Activated T-cell treated with anti-CD3 and anti-CD28 coated beads for 1 hour (primary cell): ENCODE measurements around the gene ADPRHL1.

Source experiments
- DNase-seq: peaks from one replicate; pipeline ENCODE4 v3.0.0-alpha.2; 2020; ENCODE audit warnings: low read depth

Gene ADPRHL1

DNA sequence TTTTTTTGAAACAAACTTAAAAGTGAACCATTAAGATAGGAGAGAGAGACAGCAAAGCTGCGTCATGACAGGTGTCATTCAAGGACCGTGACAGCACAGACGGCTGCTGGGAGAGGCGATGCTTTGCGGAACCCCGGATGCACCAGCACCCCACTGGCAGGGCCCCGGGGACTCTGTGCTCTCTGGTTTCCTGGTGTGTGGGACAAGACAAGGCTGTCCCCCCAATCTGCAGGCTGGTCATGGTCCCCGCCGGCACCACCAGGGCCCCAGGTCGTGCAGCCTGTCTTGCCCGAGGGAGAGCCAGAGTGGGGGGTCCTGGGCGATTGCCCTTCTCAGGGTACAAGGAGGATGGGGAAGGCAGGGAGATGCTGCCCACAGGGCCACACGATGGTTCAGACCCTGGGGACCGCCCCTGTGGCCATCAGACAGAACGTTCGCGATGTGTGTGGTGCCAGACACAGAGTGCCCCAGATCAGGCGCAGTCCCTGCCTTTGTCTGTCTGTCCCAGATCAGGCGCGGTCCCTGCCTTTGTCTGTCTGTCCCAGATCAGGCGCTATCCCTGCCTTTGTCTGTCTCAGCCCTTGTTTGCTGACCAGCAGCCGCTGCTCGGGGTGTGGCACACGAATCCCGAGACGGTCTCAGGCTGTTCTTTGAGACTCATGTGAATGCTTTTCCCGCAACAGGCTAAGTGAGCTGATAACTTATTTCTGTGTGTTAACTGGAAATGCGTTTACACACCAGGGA is 36.1 kb downstream of the ADPRHL1 start:
- DNase-seq = no peak

GRCh38 chr13:113415825-113416224 is 37.5 kb downstream of the ADPRHL1 start:
- DNase-seq = no peak

GRCh38 chr13:113415032-113415431 is 38.3 kb downstream of the ADPRHL1 start:
- no peak for DNase-seq

- DNase-seq = no peak
Observed at GRCh38 chr13:113414335-113414734, 39.0 kb downstream of the ADPRHL1 start.

GRCh38 chr13:113413898-113414282 is 39.4 kb downstream of the ADPRHL1 start:
- no peak for DNase-seq

DNA sequence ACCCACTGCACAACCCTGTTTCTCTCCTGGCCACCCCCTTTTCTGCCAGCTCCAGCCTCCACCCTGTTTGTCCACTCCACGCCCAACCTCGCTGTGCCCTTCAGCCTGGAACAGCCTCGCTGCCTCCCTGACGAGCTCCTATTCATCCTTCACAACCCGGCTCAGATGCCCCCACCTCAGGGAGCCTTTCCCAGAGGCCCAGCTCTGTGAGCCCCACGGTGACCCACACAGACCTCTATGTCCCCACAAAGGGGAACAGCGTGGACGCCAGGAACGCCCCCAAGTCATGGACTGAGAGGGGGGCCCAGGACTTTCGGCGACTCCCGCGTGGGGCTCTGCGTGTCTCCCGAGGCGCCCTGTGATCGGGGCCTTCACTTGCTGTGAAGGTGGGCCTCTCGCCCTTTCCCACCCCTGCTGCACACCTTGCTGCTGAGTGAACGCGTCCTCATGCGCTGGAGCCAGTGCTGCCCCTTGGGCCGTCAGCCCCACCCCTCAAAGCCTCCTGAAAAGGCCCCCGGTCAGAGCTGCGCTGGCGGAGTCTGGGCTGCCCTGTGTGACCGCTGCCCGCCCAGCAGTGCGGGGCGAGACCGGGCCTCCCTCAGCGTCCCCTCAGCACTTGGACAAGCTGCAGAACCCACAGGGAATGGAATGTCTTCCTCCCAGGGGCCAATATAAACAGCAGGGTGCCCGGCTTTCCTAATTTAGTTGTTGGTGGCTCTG is 40.0 kb downstream of the ADPRHL1 start:
- no peak for DNase-seq

DNA sequence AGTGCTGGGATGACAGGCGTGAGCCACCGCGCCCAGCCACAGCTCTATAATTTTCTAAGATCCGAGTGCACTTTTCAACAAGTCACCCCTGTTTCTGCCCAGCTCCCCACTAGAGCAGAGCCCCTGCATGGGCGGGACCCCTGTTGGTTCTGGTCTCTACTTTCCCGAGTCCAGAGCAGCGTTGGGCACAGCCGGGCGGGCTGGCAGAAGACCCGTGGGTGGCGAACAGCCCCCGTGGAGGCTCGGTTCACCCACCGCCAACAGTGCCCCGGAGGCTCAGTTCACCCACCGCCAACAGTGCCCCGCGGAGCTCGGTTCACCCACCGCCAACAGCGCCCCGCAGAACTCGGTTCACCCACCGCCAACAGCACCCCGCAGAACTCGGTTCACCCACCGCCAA is 40.8 kb downstream of the ADPRHL1 start:
- no peak for DNase-seq

DNA sequence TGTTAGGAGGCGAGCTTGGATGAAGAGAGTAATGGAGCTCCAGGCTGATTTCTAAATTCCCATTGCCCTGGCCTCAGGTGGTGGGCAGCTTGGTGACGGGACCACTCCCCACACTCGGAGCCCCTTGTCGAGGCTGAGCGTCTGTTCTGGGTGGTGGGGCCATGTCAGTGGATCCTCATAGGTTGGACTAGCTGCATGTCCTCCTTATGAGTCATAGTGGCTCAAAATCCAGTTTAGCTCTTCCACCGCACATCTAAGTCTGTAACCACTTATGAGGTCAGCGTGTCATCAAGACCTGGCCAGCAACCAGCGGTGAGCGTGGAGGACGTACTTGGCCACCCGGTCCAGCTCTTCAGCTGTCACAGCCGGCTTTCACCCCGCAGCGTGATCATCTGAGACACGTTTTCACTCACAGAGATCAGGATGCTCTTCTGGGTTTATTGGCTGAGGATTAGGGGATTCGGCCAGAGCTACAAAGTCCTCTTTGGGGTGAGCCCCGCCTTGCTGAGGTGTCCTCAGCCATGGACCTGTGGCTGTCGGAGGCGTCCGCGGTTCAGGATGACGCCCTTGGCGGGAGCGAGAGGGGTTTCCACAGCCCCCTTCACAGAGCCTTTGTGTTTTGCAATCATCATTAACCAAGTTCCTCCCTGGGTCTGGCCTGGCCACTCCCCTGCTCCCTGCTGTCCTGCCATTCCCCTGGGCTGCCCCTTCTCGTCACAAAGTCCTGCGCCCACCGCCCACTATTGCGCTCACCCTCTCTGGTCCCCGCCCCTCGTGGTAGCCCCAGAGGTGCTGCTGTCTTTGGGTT is 41.9 kb downstream of the ADPRHL1 start:
- no peak for DNase-seq

GRCh38 chr13:113410472-113411201 is 42.7 kb downstream of the ADPRHL1 start:
- DNase-seq = no peak

- DNase-seq = no peak
Observed at GRCh38 chr13:113408562-113408961, 44.7 kb downstream of the ADPRHL1 start.

- DNase-seq = no peak
Observed at GRCh38 chr13:113407531-113408393, 45.5 kb downstream of the ADPRHL1 start.

DNA sequence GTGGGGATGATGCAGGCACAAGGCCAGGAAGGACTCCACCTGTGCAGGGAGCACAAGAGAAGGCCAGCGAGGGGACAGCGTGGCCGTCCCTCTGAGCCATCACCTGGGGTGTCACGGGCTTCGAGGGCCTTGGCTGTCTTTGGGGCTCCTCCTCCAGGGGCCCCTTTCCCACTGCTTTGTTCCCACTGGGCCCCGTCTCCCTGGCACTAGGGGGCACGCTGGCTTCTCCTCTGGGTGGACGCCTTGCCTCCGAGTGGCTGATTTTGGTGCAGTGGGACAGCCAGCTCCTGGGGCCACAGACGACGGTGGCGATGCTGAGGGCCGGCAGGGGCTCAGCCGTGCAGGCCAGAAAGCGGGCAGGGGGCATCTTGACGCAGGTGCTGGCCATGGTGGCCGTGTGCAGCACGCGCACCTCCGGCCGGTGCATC is 46.2 kb downstream of the ADPRHL1 start:
- no peak for DNase-seq

- no peak for DNase-seq
Observed at GRCh38 chr13:113406321-113407102, 46.8 kb downstream of the ADPRHL1 start.

DNA sequence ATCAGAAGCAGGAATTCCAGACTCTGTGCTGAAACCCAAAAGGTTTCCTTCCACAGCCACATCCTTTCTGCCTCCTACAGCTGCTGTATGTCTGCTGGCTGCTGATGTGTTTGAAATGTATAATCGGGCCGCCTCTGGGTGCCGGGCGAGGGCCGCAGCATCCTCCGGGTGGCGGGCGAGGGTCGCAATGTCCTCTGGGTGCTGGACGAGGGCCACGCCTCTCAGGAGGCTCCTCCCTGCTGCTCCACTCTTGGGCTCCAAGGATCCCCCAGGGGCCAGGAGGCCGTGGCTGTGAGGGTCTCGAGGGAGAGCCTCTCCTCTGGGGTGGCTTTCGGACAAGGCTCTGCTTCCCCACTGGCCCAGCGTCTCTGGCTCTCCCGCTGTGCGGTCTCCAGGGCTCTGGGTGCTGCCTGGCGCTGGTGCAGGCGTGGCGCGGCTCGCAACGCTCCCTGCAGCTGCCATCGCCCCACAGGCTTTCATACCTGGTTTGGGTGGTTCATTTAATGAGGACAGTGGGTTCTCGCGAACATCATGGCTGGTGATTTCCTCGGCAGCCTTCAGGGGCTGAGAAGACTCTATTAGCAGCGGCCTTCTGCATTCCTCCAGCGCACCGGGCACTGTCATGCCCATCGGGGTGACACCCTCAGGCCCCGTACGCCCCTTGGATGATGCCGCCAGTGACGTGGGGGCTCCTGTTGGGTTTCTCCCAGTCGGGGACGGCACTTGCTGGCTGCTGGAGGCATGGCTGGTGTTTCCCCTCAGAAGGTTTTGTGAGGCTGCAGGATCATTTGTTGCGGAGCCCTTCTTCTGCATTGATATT is 47.6 kb downstream of the ADPRHL1 start:
- DNase-seq = no peak

GRCh38 chr13:113404723-113405471 is 48.4 kb downstream of the ADPRHL1 start:
- no peak for DNase-seq

GRCh38 chr13:113404366-113404722 is 48.9 kb downstream of the ADPRHL1 start:
- DNase-seq = no peak

- DNase-seq = no peak
Observed at GRCh38 chr13:113403255-113404104, 49.8 kb downstream of the ADPRHL1 start.
